Measurements from ENCODE around the gene CMTM3. TPM values are rescaled to one million over a fixed set of nuclear protein-coding genes. Genes with fewer than 3 reads are reported as not detected.
"Not testable (repeated sequence)": the region's sequence is repeated elsewhere in the genome, so short reads cannot be mapped to it uniquely, and the experiment has no call there.

CMTM3 gene
- total RNA-seq, 1 experiment from 2014 or later, result 4.3 TPM

DNA sequence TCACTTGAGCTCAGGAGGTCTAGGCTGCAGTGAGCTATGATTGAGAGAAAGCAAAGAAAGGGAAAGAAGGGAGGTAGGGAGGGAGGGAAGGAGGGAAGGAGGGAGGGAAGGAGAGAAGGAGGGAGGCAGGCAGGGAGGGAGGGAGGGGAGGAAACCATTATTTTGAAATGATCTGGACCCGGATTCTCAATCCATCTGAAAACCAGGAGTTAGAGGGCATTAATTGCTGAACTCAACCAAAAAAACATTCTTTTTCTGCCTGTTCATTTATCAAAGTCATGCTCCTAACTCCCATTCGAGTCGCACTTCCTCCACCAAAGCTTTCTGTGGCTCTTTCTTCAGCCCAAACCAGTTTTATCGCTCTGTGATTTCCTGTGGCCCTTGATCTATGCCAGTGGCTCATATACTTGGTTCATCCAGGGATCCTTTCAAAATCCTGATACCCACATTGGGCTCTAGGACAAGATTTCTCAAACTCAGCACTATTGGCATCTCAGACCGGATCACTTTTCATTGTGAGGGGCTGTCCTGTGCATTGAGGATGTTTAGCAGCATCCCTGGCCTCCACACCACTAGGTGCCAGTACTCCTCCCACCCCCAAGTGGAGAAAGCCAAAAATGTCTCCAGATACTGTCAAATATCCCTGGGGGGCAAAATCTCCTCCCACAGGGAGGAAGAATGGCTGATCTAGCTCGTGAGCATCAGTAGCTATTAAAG is 53.8 kb downstream of the CMTM3 start:
- Mint-ChIP-seq H3K27ac (ENCODE audit: low read depth, unreplicated experiment) (no peak overlapping the region), H3K36me3 (ENCODE audit: insufficient read depth, unreplicated experiment) (peaks cover 7% of the 10 kb centered on the region), H3K27me3 (ENCODE audit: insufficient read depth, unreplicated experiment) (no peaks in the 10 kb centered on the region), H3K4me3 (ENCODE audit: unreplicated experiment) (no peak overlapping the region), H3K4me1 (ENCODE audit: insufficient read depth, unreplicated experiment) (peaks cover 38% of the 10 kb centered on the region), H3K9me3 (ENCODE audit: unreplicated experiment) (no peaks in the 10 kb centered on the region)
- no TSS peak for BruUV-seq (replicated peaks)
- no peak for DNase-seq (ENCODE audit: unreplicated experiment)
- ChIA-PET POLR2A (interaction anchor here (0.6 kb wide), 1 partner anchor 20 kb away, joined by 3 read pairs; no protein-coding TSS in a partner anchor), CTCF (interaction anchor here (0.8 to 6.9 kb wide), 6 partner anchors 7 to 84 kb away, joined by 3 to 56 read pairs (median 3); no protein-coding TSS in a partner anchor)
- intact Hi-C loops (cut with micrococcal nuclease), result no loop called here
- TF ChIP-seq, protein P1, sequence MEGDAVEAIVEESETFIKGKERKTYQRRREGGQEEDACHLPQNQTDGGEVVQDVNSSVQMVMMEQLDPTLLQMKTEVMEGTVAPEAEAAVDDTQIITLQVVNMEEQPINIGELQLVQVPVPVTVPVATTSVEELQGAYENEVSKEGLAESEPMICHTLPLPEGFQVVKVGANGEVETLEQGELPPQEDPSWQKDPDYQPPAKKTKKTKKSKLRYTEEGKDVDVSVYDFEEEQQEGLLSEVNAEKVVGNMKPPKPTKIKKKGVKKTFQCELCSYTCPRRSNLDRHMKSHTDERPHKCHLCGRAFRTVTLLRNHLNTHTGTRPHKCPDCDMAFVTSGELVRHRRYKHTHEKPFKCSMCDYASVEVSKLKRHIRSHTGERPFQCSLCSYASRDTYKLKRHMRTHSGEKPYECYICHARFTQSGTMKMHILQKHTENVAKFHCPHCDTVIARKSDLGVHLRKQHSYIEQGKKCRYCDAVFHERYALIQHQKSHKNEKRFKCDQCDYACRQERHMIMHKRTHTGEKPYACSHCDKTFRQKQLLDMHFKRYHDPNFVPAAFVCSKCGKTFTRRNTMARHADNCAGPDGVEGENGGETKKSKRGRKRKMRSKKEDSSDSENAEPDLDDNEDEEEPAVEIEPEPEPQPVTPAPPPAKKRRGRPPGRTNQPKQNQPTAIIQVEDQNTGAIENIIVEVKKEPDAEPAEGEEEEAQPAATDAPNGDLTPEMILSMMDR (IDR thresholded peaks at IDR 0.05; ENCODE audit: unreplicated experiment), result no peak

DNA sequence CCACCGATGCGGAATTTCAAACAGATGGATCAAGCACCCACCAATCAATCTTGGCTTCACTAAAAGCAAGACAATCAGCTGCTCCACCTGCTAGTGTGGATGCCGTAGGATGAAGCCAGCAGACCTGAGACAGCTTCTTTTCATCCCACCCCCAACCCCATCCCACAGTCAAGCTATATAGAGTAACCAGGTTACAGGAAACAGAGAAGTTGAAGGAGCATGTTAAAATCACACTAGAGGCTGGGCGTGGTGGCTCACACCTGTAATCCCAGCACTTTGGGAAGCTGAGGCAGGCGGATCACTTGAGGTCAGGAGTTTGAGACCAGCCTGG is 54.3 kb downstream of the CMTM3 start:
- ChIA-PET CTCF (interaction anchor here (0.8 to 6.9 kb wide), 5 partner anchors 8 to 68 kb away, joined by 3 to 56 read pairs (median 3); no protein-coding TSS in a partner anchor), POLR2A (no interaction called here)
- no peaks in the 10 kb centered on the region for H3K27me3 Mint-ChIP-seq (ENCODE audit: insufficient read depth, unreplicated experiment)
- H3K4me3 Mint-ChIP-seq (ENCODE audit: unreplicated experiment), result no peak overlapping the region
- H3K27ac Mint-ChIP-seq (ENCODE audit: low read depth, unreplicated experiment), result no peak overlapping the region
- DNase-seq (ENCODE audit: unreplicated experiment), result no peak
- BruUV-seq (replicated peaks), result no TSS peak
- H3K36me3 Mint-ChIP-seq (ENCODE audit: insufficient read depth, unreplicated experiment), result peaks cover 7% of the 10 kb centered on the region
- TF ChIP-seq, protein P1 (IDR thresholded peaks at IDR 0.05; ENCODE audit: unreplicated experiment), result no peak
- intact Hi-C loops (cut with micrococcal nuclease), result no loop called here
- peaks cover 34% of the 10 kb centered on the region for H3K4me1 Mint-ChIP-seq (ENCODE audit: insufficient read depth, unreplicated experiment)
- no peaks in the 10 kb centered on the region for H3K9me3 Mint-ChIP-seq (ENCODE audit: unreplicated experiment)

DNA sequence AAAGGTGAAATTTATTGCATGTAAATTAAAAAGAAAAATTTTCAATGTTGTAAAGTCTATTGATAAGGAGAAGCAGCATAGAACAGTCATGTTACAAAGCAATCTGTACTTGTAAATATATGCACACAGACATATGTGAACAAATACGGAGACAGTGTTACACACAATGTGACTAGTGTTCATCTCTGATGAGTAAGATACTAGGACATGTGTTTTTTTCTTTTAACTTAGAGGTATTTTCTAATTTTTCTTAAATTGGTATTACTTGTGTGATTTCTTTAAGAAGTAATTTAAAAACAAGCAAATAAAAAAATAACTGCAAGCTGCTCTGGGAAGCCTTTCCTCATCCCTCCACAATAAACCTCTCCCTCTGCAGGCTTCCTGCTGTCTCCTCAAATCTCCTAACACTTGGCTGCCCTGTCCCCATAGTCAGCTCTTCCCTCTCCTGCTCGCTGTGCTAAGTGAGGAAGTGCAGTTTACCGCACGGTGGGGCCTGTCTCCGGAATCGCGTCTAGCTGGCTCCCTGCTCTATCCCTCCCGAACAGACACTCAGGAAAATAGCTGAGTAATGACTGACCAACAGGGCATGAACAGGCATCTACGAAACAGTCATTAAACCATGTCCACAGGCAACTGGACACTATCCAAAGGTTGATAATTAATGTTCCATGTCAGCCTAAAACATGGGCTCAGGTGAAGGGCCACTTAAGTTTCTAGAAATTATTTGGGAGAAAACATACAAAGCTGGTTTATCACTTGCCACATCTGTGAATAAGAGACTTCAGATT is 56.1 kb downstream of the CMTM3 start:
- ChIA-PET CTCF (interaction anchor here (0.6 to 6.9 kb wide), 30 partner anchors 9 to 1359 kb away, joined by 3 to 102 read pairs (median 6); partner anchors contain the start of genes CKLF, CMTM4 and DYNC1LI2), POLR2A (interaction anchor here (1.0 to 4.1 kb wide), 14 partner anchors 9 to 254 kb away, joined by 3 to 29 read pairs (median 8); partner anchors contain the start of gene DYNC1LI2)
- no peaks in the 10 kb centered on the region for H3K9me3 Mint-ChIP-seq (ENCODE audit: unreplicated experiment)
- H3K27me3 Mint-ChIP-seq (ENCODE audit: insufficient read depth, unreplicated experiment), result no peaks in the 10 kb centered on the region
- peak overlapping the region; percentile 34 for H3K4me3 Mint-ChIP-seq (ENCODE audit: unreplicated experiment)
- TF ChIP-seq, protein P1 (IDR thresholded peaks at IDR 0.05; ENCODE audit: unreplicated experiment), result no peak
- H3K36me3 Mint-ChIP-seq (ENCODE audit: insufficient read depth, unreplicated experiment), result no peaks in the 10 kb centered on the region
- intact Hi-C loops (cut with micrococcal nuclease), result no loop called here
- BruUV-seq (replicated peaks), result no TSS peak
- H3K4me1 Mint-ChIP-seq (ENCODE audit: insufficient read depth, unreplicated experiment), result peaks cover 25% of the 10 kb centered on the region
- H3K27ac Mint-ChIP-seq (ENCODE audit: low read depth, unreplicated experiment), result peak overlapping the region; percentile 78
- DNase-seq (ENCODE audit: unreplicated experiment), result peak; percentile 74

DNA sequence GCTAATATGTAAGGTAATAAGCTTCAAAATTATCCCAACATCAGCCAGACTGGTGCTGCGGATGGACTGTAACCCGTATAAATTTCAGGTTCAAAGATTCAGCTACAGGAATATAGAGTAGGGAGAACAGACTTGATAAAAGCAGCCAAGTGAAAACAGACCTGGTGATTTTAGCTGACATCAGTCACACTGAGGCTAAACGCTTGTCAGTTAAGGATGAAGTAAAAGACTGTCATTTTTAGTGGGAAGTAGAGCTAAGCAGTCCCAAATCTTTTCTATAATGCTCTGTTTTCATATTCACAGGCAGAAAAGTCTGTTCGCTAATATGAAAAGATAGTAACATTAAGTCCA is 56.7 kb downstream of the CMTM3 start:
- BruUV-seq (replicated peaks), result no TSS peak
- no peaks in the 10 kb centered on the region for H3K27me3 Mint-ChIP-seq (ENCODE audit: insufficient read depth, unreplicated experiment)
- no peak overlapping the region for H3K4me3 Mint-ChIP-seq (ENCODE audit: unreplicated experiment)
- CTCF ChIA-PET, result interaction anchor here (0.6 to 6.9 kb wide), 32 partner anchors 9 to 1358 kb away, joined by 3 to 102 read pairs (median 6); partner anchors contain the start of genes CKLF, CMTM4 and DYNC1LI2
- intact Hi-C loops (cut with micrococcal nuclease), result no loop called here
- peak overlapping the region; percentile 78 for H3K27ac Mint-ChIP-seq (ENCODE audit: low read depth, unreplicated experiment)
- H3K4me1 Mint-ChIP-seq (ENCODE audit: insufficient read depth, unreplicated experiment), result peaks cover 25% of the 10 kb centered on the region
- POLR2A ChIA-PET, result interaction anchor here (1.0 to 4.1 kb wide), 14 partner anchors 10 to 254 kb away, joined by 3 to 29 read pairs (median 8); partner anchors contain the start of gene DYNC1LI2
- TF ChIP-seq, protein P1 (IDR thresholded peaks at IDR 0.05; ENCODE audit: unreplicated experiment), result no peak
- DNase-seq (ENCODE audit: unreplicated experiment), result no peak
- H3K9me3 Mint-ChIP-seq (ENCODE audit: unreplicated experiment), result no peaks in the 10 kb centered on the region
- H3K36me3 Mint-ChIP-seq (ENCODE audit: insufficient read depth, unreplicated experiment), result no peaks in the 10 kb centered on the region

DNA sequence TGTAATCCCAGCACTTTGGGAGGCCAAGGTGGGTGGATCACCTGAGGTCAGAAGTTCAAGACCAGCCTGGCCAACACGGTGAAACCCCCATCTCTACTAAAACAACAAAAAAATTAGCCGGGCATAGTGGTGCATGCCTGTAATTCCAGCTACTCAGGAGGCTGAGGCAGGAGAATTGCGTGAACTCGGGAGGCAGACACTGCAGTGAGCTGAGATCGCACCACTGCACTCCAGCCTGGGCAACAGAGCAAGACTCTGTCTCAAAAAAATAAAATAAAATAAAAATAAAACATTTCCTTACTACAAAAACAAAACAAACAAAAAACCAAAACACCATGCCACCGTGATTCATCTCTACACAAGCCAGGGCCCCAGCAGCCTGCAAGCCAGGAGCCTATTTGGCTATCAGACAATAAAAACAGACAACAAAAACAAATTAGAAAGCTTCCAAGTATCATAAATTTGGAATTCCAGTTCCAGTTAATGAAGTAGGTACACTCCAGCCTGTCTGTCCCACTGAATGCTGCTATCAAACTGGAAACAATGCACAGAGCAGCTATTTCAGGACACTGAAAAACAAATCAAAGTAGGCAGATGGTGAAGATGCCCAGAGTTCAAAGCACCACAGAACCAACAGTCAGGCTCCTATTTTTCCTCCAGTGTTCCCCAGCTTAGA is 57.3 kb downstream of the CMTM3 start:
- not testable (repeated sequence) for H3K27me3 Mint-ChIP-seq (ENCODE audit: insufficient read depth, unreplicated experiment); H3K9me3 Mint-ChIP-seq (ENCODE audit: unreplicated experiment); BruUV-seq (replicated peaks); H3K36me3 Mint-ChIP-seq (ENCODE audit: insufficient read depth, unreplicated experiment); H3K4me3 Mint-ChIP-seq (ENCODE audit: unreplicated experiment)
- DNase-seq (ENCODE audit: unreplicated experiment), result peak; percentile 38
- CTCF ChIA-PET, result interaction anchor here (0.6 to 6.9 kb wide), 46 partner anchors 10 to 573 kb away, joined by 3 to 102 read pairs (median 4); partner anchors contain the start of genes CKLF, CMTM4 and DYNC1LI2
- intact Hi-C loops (cut with micrococcal nuclease), result loop anchor here (1.0 to 2.0 kb wide), 4 partner anchors 33 to 206 kb away; no protein-coding TSS in a partner anchor
- Mint-ChIP-seq H3K27ac (ENCODE audit: low read depth, unreplicated experiment) (peak overlapping the region; percentile 78), H3K4me1 (ENCODE audit: insufficient read depth, unreplicated experiment) (peaks cover 21% of the 10 kb centered on the region)
- POLR2A ChIA-PET, result interaction anchor here (0.7 to 4.1 kb wide), 17 partner anchors 11 to 1997 kb away, joined by 3 to 29 read pairs (median 7); partner anchors contain the start of gene DYNC1LI2
